ENCODE data around the gene BCAS1.

Gene BCAS1
- long read RNA-seq = 0 reads

- no peak for DNase-seq (ENCODE audit: low read depth in 1 of 2, low spot score in 1 of 2)
- Histone ChIP-seq H3K4me3 (replicated peaks; ENCODE audit: insufficient read depth, low read length) (no peak within 1 kb of the TSS), H3K27me3 (ENCODE audit: insufficient read depth, poor library complexity, severe bottlenecking) (no peaks in the 10 kb centered on the region), H3K27ac (replicated peaks) (no peak within 1 kb of the TSS)
- TF ChIP-seq REST (IDR thresholded peaks at IDR 0.05; ENCODE audit: insufficient replicate concordance, low read depth) (no peak), CTCF (IDR thresholded peaks at IDR 0.05; ENCODE audit: insufficient read depth, low read length) (no peak), SPI1 (IDR thresholded peaks at IDR 0.05; ENCODE audit: borderline replicate concordance, low read depth) (no peak), POLR2AphosphoS5 (IDR thresholded peaks at IDR 0.05; ENCODE audit: low read depth) (no peak), GABPA (IDR thresholded peaks at IDR 0.05; ENCODE audit: low read depth) (no peak)
Observed at GRCh38 chr20:54070187-54070987, at the start of gene BCAS1. TSS of gene BCAS1 (minus strand) at chr20:54070594. CDS start at chr20:54058718, 11,876 bp downstream.

GRCh38 chr20:54119744-54120143 is 49.4 kb upstream of the BCAS1 start:
- DNase-seq (ENCODE audit: low read depth in 1 of 2, low spot score in 1 of 2) = no peak
- H3K27ac ChIP-seq (replicated peaks) = no peak overlapping the region
- TF ChIP-seq CTCF (IDR thresholded peaks at IDR 0.05; ENCODE audit: insufficient read depth, low read length) = no peak
- TF ChIP-seq GABPA (IDR thresholded peaks at IDR 0.05; ENCODE audit: low read depth) = no peak
- TF ChIP-seq REST (IDR thresholded peaks at IDR 0.05; ENCODE audit: insufficient replicate concordance, low read depth) = no peak
- no peak for TF ChIP-seq SPI1 (IDR thresholded peaks at IDR 0.05; ENCODE audit: borderline replicate concordance, low read depth)
- no peaks in the 10 kb centered on the region for H3K27me3 ChIP-seq (ENCODE audit: insufficient read depth, poor library complexity, severe bottlenecking)
- H3K4me3 ChIP-seq (replicated peaks; ENCODE audit: insufficient read depth, low read length) = no peak overlapping the region

- Histone ChIP-seq H3K4me3 (replicated peaks; ENCODE audit: insufficient read depth, low read length) (no peak overlapping the region), H3K27ac (replicated peaks) (no peak overlapping the region), H3K27me3 (ENCODE audit: insufficient read depth, poor library complexity, severe bottlenecking) (no peaks in the 10 kb centered on the region)
- DNase-seq (ENCODE audit: low read depth in 1 of 2, low spot score in 1 of 2) = no peak
- TF ChIP-seq REST (IDR thresholded peaks at IDR 0.05; ENCODE audit: insufficient replicate concordance, low read depth) (no peak), SPI1 (IDR thresholded peaks at IDR 0.05; ENCODE audit: borderline replicate concordance, low read depth) (no peak), GABPA (IDR thresholded peaks at IDR 0.05; ENCODE audit: low read depth) (no peak), CTCF (IDR thresholded peaks at IDR 0.05; ENCODE audit: insufficient read depth, low read length) (no peak), POLR2AphosphoS5 (IDR thresholded peaks at IDR 0.05; ENCODE audit: low read depth) (no peak)
Observed at GRCh38 chr20:54118220-54119001, 48.0 kb upstream of the BCAS1 start.
